K562 (cell line): ENCODE results near the gene FAM234A. TPM values are rescaled to one million over a fixed set of nuclear protein-coding genes. Genes with fewer than 3 reads are reported as not detected.

Source experiments
- ATAC-seq: fragments of 200-7000 bp; cut with Tn5 transposase; 3 replicates; pipeline ENCODE4 v1.9.1; 2020; ENCODE audit warnings: moderate library complexity
- BruUV-seq: library from RNA; stranded (reverse); fragments of 400-500 nt; replicated peaks from 2 replicates; lab custom pipeline; 2021; lab: Mats Ljungman, UMichigan
- CTCF ChIA-PET: fragments of 300-600 bp; formaldehyde crosslinking; extraction: SDS; loops from one replicate; lab custom pipeline; 2021; ENCODE audit warnings: low intra/inter-chr PET ratio; lab: Yijun Ruan, JAX
- POLR2A ChIA-PET: fragments of 300-600, 350-650 bp; sonication (Branson Sonifier 250); formaldehyde crosslinking; extraction: SDS; loops from one replicate; lab custom pipeline; 2021; ENCODE audit warnings: antibody characterized with exemption, inconsistent platforms; lab: Yijun Ruan, JAX
- DNase-seq, 4 experiments: peaks; one replicate each; pipeline versions ENCODE4 v3.0.0 to v3.0.0-alpha.2; 2011 to 2018; ENCODE audit warnings: low spot score in 3 of 4, mixed read lengths in 3 of 4; ENCODE audit errors: extremely low read depth in 1 of 4
- FAIRE-seq: peaks from 2 replicates; lab custom pipeline; 2011; peaks lifted over from hg19 to GRCh38; lab: Jason Lieb, UNC
- H2AFZ ChIP-seq: 2 replicates; pipeline ENCODE4 v1.6.0; 2011; ENCODE audit warnings: low read depth, low read length, control low read depth, inconsistent platforms
- H3K27ac ChIP-seq: fragments of 200-600 bp; 3 replicates; pipeline ENCODE4 v1.8.0; 2011; ENCODE audit warnings: low read depth, mild to moderate bottlenecking, control low read depth, inconsistent platforms, low read length, moderate library complexity, mixed read lengths; ENCODE audit errors: extremely low read depth
- H3K27me3 ChIP-seq, 2 experiments: fragments of 300-600 bp in 1 of 2; 2 replicates in 1 of 2; 3 replicates in 1 of 2; pipeline versions ENCODE4 v1.6.0 to v1.8.0; 2011; ENCODE audit warnings: inconsistent platforms in 2 of 2, low read length in 2 of 2, mild to moderate bottlenecking in 1 of 2, mixed read lengths in 1 of 2, moderate library complexity in 1 of 2; ENCODE audit not compliant: control insufficient read depth in 2 of 2, insufficient read depth in 2 of 2
- H3K36me3 ChIP-seq: fragments of 300-600 bp; 3 replicates; pipeline ENCODE4 v1.8.0; 2011; ENCODE audit warnings: mild to moderate bottlenecking, low read length, inconsistent platforms; ENCODE audit not compliant: control insufficient read depth, insufficient read depth
- H3K4me1 ChIP-seq, 2 experiments: fragments of 200-600 bp in 1 of 2; replicated peaks in 1 of 2; 2 replicates in 1 of 2; 3 replicates in 1 of 2; pipeline versions ENCODE4 v1.5.1 to v1.8.0; 2011; ENCODE audit warnings: inconsistent platforms in 2 of 2, low read length in 2 of 2, mild to moderate bottlenecking in 1 of 2, mixed read lengths in 1 of 2, moderate library complexity in 1 of 2; ENCODE audit not compliant: control insufficient read depth in 2 of 2, insufficient read depth in 2 of 2
- H3K4me2 ChIP-seq: 2 replicates; pipeline ENCODE4 v1.6.1; 2011; ENCODE audit warnings: low read length, control low read depth, inconsistent platforms, mixed read lengths; ENCODE audit not compliant: insufficient read depth
- H3K4me3 ChIP-seq: fragments of 200-600 bp; sonication (generic), shearing (Covaris generic); 2 replicates; pipeline ENCODE4 v1.5.1; 2016; ENCODE audit warnings: control low read depth, inconsistent platforms
- H3K79me2 ChIP-seq: fragments of 200-600 bp; 3 replicates; pipeline ENCODE4 v1.8.0; 2011; ENCODE audit warnings: low read length, inconsistent platforms; ENCODE audit not compliant: control insufficient read depth, insufficient read depth
- H3K9ac ChIP-seq, 2 experiments: 2 replicates each; pipeline versions ENCODE4 v1.6.0 to v1.6.1; 2011; ENCODE audit warnings: low read depth in 2 of 2, low read length in 2 of 2, control low read depth in 1 of 2, inconsistent platforms in 1 of 2, mild to moderate bottlenecking in 1 of 2, mixed read lengths in 1 of 2; ENCODE audit not compliant: insufficient read depth in 1 of 2
- H3K9me1 ChIP-seq: one replicate; pipeline ENCODE4 v1.6.0; 2011; ENCODE audit warnings: inconsistent platforms, mild to moderate bottlenecking, low read length, moderate library complexity; ENCODE audit not compliant: control insufficient read depth, insufficient read depth
- H3K9me3 ChIP-seq: replicated peaks from 2 replicates; pipeline ENCODE4 v1.5.1; 2011; ENCODE audit warnings: low read depth, low read length, inconsistent platforms; ENCODE audit not compliant: control insufficient read depth, insufficient read depth
- H4K20me1 ChIP-seq: replicated peaks from 2 replicates; pipeline ENCODE4 v1.6.1; 2011; ENCODE audit warnings: low read length, inconsistent platforms, mixed read lengths; ENCODE audit not compliant: control insufficient read depth, insufficient read depth
- BRF1 ChIP-seq: IDR thresholded peaks from 3 replicates; pipeline ENCODE4 v1.6.1; 2011; ENCODE audit warnings: borderline replicate concordance, mild to moderate bottlenecking; ENCODE audit not compliant: insufficient read length; ENCODE audit errors: extremely low read depth
- CREB1 ChIP-seq, 2 experiments: sonication (generic) in 1 of 2; formaldehyde crosslinking in 1 of 2; IDR thresholded peaks; 2 replicates each; pipeline versions ENCODE4 v1.6.1 to v1.8.0; 2012 to 2022; ENCODE audit warnings: inconsistent platforms in 1 of 2, mild to moderate bottlenecking in 1 of 2, missing genetic modification reagents in 1 of 2, moderate library complexity in 1 of 2
- DEAF1 ChIP-seq: fragments of 450-650 bp; formaldehyde crosslinking; IDR thresholded peaks from 2 replicates; pipeline ENCODE4 v1.4.0; 2020; ENCODE audit warnings: mild to moderate bottlenecking, moderate library complexity
- EZH2 ChIP-seq: IDR thresholded peaks from 2 replicates; pipeline ENCODE4 v1.6.1; 2012; ENCODE audit warnings: low read depth, mild to moderate bottlenecking, inconsistent platforms, low read length, borderline replicate concordance
- MCM2 ChIP-seq: fragments of 450-650 bp; IDR thresholded peaks from 2 replicates; pipeline ENCODE4 v1.6.1; 2017; ENCODE audit warnings: low read depth, mild to moderate bottlenecking
- NR4A1 ChIP-seq, 2 experiments: fragments of 250-450 bp in 1 of 2; fragments of 450-650 bp in 1 of 2; sonication (Bioruptor Pico) in 1 of 2; IDR thresholded peaks; 2 replicates each; pipeline versions ENCODE4 v1.4.0 to v1.6.1; 2016 to 2020; ENCODE audit warnings: mild to moderate bottlenecking in 2 of 2, missing compliant biosample characterization in 1 of 2, missing genetic modification characterization in 1 of 2, moderate library complexity in 1 of 2
- POLR2A ChIP-seq: fragments of 450-650 bp; conservative IDR thresholded peaks from 2 replicates; pipeline ENCODE4 v1.6.1; 2016
- SMARCA4 ChIP-seq: fragments of 450-650 bp; IDR thresholded peaks from 2 replicates; pipeline ENCODE4 v1.6.1; 2016
- STAG1 ChIP-seq: sonication (generic); formaldehyde crosslinking; IDR thresholded peaks from 2 replicates; pipeline ENCODE4 v1.5.0; 2020; ENCODE audit warnings: missing genetic modification reagents, borderline replicate concordance
- ZNF121 ChIP-seq: sonication (generic); formaldehyde crosslinking; conservative IDR thresholded peaks from 2 replicates; pipeline ENCODE4 v1.8.0; 2022; ENCODE audit warnings: missing genetic modification reagents
- ZNF134 ChIP-seq: fragments of 250-450 bp; sonication (Bioruptor Pico); conservative IDR thresholded peaks from 2 replicates; pipeline ENCODE4 v1.4.0; 2020
- ZNF436 ChIP-seq: fragments of 250-450, 450-650 bp; sonication (Bioruptor Pico); formaldehyde crosslinking; IDR thresholded peaks from 2 replicates; pipeline ENCODE4 v1.7.0; 2020; ENCODE audit warnings: mild to moderate bottlenecking
- ZNF444 ChIP-seq: fragments of 250-450 bp; sonication (Bioruptor Pico); IDR thresholded peaks from 2 replicates; pipeline ENCODE4 v1.4.0; 2020; ENCODE audit warnings: mild to moderate bottlenecking, moderate library complexity
- ZSCAN29 ChIP-seq: fragments of 450-650 bp; IDR thresholded peaks from 2 replicates; pipeline ENCODE4 v1.6.1; 2017
- WGBS: fragments of 100-300 bp; shearing (Covaris generic); methylation state at CpG from one replicate; pipeline ENCODE4 v1.1.6; 2016; ENCODE audit warnings: low coverage, mixed read lengths; ENCODE audit not compliant: insufficient coverage; ENCODE audit errors: missing lambda C conversion rate; 5-methylcytosine and 5-hydroxymethylcytosine counted together
- in situ Hi-C: fragments of 300-500 bp; cut with MboI; formaldehyde crosslinking; loops from 4 replicates; pipeline ENCODE4 v1.15.0; 2018; ENCODE audit warnings: inconsistent platforms, mixed read lengths
- intact Hi-C: fragments of 100-400 bp; cut with micrococcal nuclease; formaldehyde crosslinking; loops from 2 replicates; pipeline ENCODE4 v1.14.2; 2022
- polyA plus RNA-seq, 8 experiments: library from polyadenylated mRNA; depleted of rRNA in 4 of 8; stranded (reverse) in 5 of 8; unstranded in 3 of 8; fragments of >200 nt; fragmentation: Nextera tagmentation in 2 of 8; fragmentation: Illumina TruSeq in 1 of 8; extraction: Ambion mirVana in 2 of 8; extraction: Trizol in 1 of 8; gene quantifications; 2 replicates each; pipeline versions ENCODE4 v1.2.1 to v1.2.3, GENCODE V29; 2011 to 2014; ENCODE audit warnings: inconsistent platforms in 1 of 8, missing spikeins in 1 of 8
- total RNA-seq, 7 experiments: library from RNA; depleted of rRNA in 6 of 7; stranded (reverse); fragments of >200 nt in 6 of 7; fragmentation: Illumina TruSeq in 2 of 7; extraction: Trizol in 2 of 7; gene quantifications; 2 replicates each; pipeline versions ENCODE4 v1.2.1 to v1.2.3, GENCODE V29; 2011 to 2021; ENCODE audit warnings: low replicate concordance in 1 of 7
- TF ChIP-seq, protein P1 (sequence below), 3 experiments: IDR thresholded peaks in 2 of 3; conservative IDR thresholded peaks in 1 of 3; 2 replicates each; pipeline ENCODE4 v1.5.1; 2011 to 2012; ENCODE audit warnings: low read length in 3 of 3, mild to moderate bottlenecking in 3 of 3, control low read depth in 2 of 3, improper control_type of control experiment in 1 of 3, inconsistent platforms in 1 of 3, low read depth in 1 of 3, mixed read lengths in 1 of 3, moderate library complexity in 1 of 3; ENCODE audit not compliant: insufficient read depth in 2 of 3
- TF ChIP-seq, protein P2 (sequence below), 2 experiments: fragments of 200-800 bp in 1 of 2; sonication (Bioruptor generic) in 1 of 2; sonication (generic) in 1 of 2; formaldehyde crosslinking in 1 of 2; IDR thresholded peaks in 1 of 2; conservative IDR thresholded peaks in 1 of 2; 2 replicates each; pipeline versions ENCODE4 v1.5.0 to v1.6.1; 2016 to 2020; ENCODE audit warnings: missing compliant biosample characterization in 1 of 2, missing genetic modification characterization in 1 of 2, missing genetic modification reagents in 1 of 2

The FAM234A gene
- total and polyA plus RNA-seq, 9 of the 15 experiments (the other 6 are each of a cell fraction or from before 2014, with no cell fraction given): 1.0 to 47.9 (median 15.0) TPM

DNA sequence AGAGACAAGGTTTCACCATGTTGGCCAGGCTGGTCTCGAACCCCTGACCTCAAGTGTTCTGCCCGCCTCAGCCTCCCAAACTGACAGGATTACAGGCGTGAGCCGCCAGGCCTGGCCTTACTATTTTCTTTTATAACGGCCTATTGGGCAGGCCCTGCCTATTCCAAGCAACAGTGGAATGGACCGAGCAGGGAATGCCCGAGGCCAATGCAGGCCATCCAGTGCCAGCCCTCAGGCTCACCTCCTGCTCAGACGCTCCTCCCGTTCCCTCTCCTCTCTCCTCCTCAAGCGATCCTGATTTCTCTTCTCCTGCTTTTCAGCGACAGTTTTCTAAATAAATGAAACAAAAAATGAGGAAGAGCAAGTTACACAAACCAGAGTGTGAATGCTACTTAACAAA is 41.9 kb upstream of the FAM234A start (continued):
- no peak for TF ChIP-seq ZNF444 (CRISPR knock-in tag)
- no peak for TF ChIP-seq ZNF436
- no peak for TF ChIP-seq DEAF1 (CRISPR knock-in tag)
- TF ChIP-seq EZH2: no peak

DNA sequence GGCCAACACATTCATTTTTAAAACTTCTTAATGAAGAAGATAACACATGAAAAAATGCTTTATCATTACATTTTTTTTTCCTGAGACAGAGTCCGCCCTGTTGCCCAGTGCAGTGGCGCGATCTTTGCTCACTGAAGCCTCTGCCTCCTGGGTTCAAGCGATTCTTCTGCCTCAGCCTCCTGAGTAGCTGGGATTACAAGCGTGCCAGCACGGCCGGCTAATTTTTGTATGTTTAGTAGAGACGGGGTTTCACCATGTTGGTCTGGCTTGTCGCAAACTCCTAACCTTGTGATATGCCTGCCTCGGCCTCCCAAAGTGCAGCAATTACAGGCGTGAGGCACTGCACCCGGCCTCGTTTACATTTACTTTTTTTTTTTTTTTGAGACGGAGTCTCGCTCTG is 41.2 kb upstream of the FAM234A start:
- FAIRE-seq: no peak
- no peaks in the 10 kb centered on the region; the same call in 2 of the 3 replicates for H3K79me2 ChIP-seq
- ATAC-seq: no peak
- in situ Hi-C loops: no loop called here
- H4K20me1 ChIP-seq: no peaks in the 10 kb centered on the region
- DNase-seq: no peak
- no peak overlapping the region for H3K4me3 ChIP-seq
- intact Hi-C loops: no loop called here
- peaks cover 0 to 5% of the 10 kb centered on the region in 2 experiments; a peak in 2 of 5 replicates for H3K4me1 ChIP-seq
- ChIA-PET CTCF (interaction anchor here (0.7 kb wide), 1 partner anchor 165 kb away, joined by 4 read pairs; no protein-coding TSS in a partner anchor), POLR2A (interaction anchor here (0.6 to 1.0 kb wide), 2 partner anchors 8 to 15 kb away, joined by 3 to 4 read pairs; no protein-coding TSS in a partner anchor)
- no peak overlapping the region for H3K27ac ChIP-seq
- H3K4me2 ChIP-seq: no peak overlapping the region
- H3K9me3 ChIP-seq: peaks cover under 1% of the 10 kb centered on the region; the same call in 1 of the 2 replicates
- 95% methylated on average over 15 of the region's 15 CpGs for WGBS
- no peaks in the 10 kb centered on the region for H3K27me3 ChIP-seq
- no peaks in the 10 kb centered on the region for H3K9me1 ChIP-seq
- no TSS peak for BruUV-seq
- no peak overlapping the region for H2AFZ ChIP-seq
- peaks cover 96% of the 10 kb centered on the region for H3K36me3 ChIP-seq
- no peak overlapping the region for H3K9ac ChIP-seq
- TF ChIP-seq STAG1 (CRISPR knock-in tag): no peak
- no peak for TF ChIP-seq NR4A1 (CRISPR knock-in tag; IDR thresholded peaks at IDR 0.05)
- no peak for TF ChIP-seq NR4A1 (tag; IDR thresholded peaks at IDR 0.05)
- no peak for TF ChIP-seq SMARCA4
- no peak for TF ChIP-seq MCM2
- TF ChIP-seq, protein P1, sequence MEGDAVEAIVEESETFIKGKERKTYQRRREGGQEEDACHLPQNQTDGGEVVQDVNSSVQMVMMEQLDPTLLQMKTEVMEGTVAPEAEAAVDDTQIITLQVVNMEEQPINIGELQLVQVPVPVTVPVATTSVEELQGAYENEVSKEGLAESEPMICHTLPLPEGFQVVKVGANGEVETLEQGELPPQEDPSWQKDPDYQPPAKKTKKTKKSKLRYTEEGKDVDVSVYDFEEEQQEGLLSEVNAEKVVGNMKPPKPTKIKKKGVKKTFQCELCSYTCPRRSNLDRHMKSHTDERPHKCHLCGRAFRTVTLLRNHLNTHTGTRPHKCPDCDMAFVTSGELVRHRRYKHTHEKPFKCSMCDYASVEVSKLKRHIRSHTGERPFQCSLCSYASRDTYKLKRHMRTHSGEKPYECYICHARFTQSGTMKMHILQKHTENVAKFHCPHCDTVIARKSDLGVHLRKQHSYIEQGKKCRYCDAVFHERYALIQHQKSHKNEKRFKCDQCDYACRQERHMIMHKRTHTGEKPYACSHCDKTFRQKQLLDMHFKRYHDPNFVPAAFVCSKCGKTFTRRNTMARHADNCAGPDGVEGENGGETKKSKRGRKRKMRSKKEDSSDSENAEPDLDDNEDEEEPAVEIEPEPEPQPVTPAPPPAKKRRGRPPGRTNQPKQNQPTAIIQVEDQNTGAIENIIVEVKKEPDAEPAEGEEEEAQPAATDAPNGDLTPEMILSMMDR (IDR thresholded peaks at IDR 0.05 in 2 of 3, conservative IDR thresholded peaks at IDR 0.05 in 1 of 3; ENCODE audit: insufficient read depth in 2 of 3, low read depth in 1 of 3, low read length in 3 of 3): no peak
- no peak for TF ChIP-seq ZNF121 (CRISPR knock-in tag)
- no peak for TF ChIP-seq BRF1
- TF ChIP-seq, protein P2, sequence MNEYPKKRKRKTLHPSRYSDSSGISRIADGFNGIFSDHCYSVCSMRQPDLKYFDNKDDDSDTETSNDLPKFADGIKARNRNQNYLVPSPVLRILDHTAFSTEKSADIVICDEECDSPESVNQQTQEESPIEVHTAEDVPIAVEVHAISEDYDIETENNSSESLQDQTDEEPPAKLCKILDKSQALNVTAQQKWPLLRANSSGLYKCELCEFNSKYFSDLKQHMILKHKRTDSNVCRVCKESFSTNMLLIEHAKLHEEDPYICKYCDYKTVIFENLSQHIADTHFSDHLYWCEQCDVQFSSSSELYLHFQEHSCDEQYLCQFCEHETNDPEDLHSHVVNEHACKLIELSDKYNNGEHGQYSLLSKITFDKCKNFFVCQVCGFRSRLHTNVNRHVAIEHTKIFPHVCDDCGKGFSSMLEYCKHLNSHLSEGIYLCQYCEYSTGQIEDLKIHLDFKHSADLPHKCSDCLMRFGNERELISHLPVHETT (CRISPR knock-in tag; conservative IDR thresholded peaks at IDR 0.05 in 1 of 2, IDR thresholded peaks at IDR 0.05 in 1 of 2): no peak
- no peak for TF ChIP-seq ZNF134 (CRISPR knock-in tag)
- TF ChIP-seq POLR2A: no peak
- TF ChIP-seq ZSCAN29: no peak
- TF ChIP-seq CREB1 (IDR thresholded peaks at IDR 0.05): no peak
- TF ChIP-seq CREB1 (CRISPR knock-in tag; IDR thresholded peaks at IDR 0.05): no peak
